IMR-90 (cell line): ENCODE results near the gene GPR135. TPM values are rescaled to one million over a fixed set of nuclear protein-coding genes. Genes with fewer than 3 reads are reported as not detected.

Experiments used
- ATAC-seq: fragments of 200-7000 bp; cut with Tn5 transposase; 2 replicates; pipeline ENCODE4 v1.9.1; 2020; ENCODE audit warnings: low read depth, mild to moderate bottlenecking, moderate library complexity
- BruUV-seq: library from RNA; stranded (reverse); fragments of 400-500 nt; replicated peaks from 2 replicates; lab custom pipeline; 2021; lab: Mats Ljungman, UMichigan
- CTCF ChIA-PET: fragments of 300-600 bp; formaldehyde crosslinking; extraction: SDS; loops from one replicate; lab custom pipeline; 2021; ENCODE audit warnings: antibody characterized with exemption; lab: Yijun Ruan, JAX
- POLR2A ChIA-PET: fragments of 300-600 bp; sonication (Branson Sonifier 250); formaldehyde crosslinking; loops from one replicate; lab custom pipeline; 2022; ENCODE audit warnings: antibody characterized with exemption; ENCODE audit not compliant: unreplicated experiment; lab: Charles Lee
- DNase-seq: peaks from one replicate; pipeline ENCODE4 v3.0.0; 2013
- H2AFZ ChIP-seq: replicated peaks from 2 replicates; pipeline ENCODE3; 2013; ENCODE audit warnings: low read length, mild to moderate bottlenecking; ENCODE audit not compliant: poor library complexity
- H2AK5ac ChIP-seq: 2 replicates; pipeline ENCODE4 v1.6.1; 2013; ENCODE audit warnings: low read depth, low read length, inconsistent platforms
- H2AK9ac ChIP-seq: replicated peaks from 2 replicates; pipeline ENCODE3; 2013; ENCODE audit warnings: mild to moderate bottlenecking, low read depth, low read length, moderate library complexity; ENCODE audit not compliant: poor library complexity
- H2BK120ac ChIP-seq: 2 replicates; pipeline ENCODE4 v1.6.1; 2013; ENCODE audit warnings: low read depth, low read length, inconsistent platforms
- H2BK15ac ChIP-seq: 3 replicates; pipeline ENCODE4 v1.6.1; 2013; ENCODE audit warnings: low read depth, low read length, inconsistent platforms
- H2BK20ac ChIP-seq: 2 replicates; pipeline ENCODE4 v1.6.1; 2013; ENCODE audit warnings: low read depth, mild to moderate bottlenecking, inconsistent platforms, low read length, moderate library complexity
- H2BK5ac ChIP-seq: 2 replicates; pipeline ENCODE4 v1.6.1; 2013; ENCODE audit warnings: mild to moderate bottlenecking, low read depth, low read length, inconsistent platforms; ENCODE audit not compliant: poor library complexity, severe bottlenecking
- H3K14ac ChIP-seq: replicated peaks from 2 replicates; pipeline ENCODE4 v1.6.1; 2013; ENCODE audit warnings: low read depth, low read length, inconsistent platforms
- H3K18ac ChIP-seq: 2 replicates; pipeline ENCODE4 v1.6.1; 2013; ENCODE audit warnings: low read depth, low read length, control low read depth
- H3K23ac ChIP-seq: 2 replicates; pipeline ENCODE4 v1.6.1; 2013; ENCODE audit warnings: low read depth, low read length, inconsistent platforms
- H3K27ac ChIP-seq: 2 replicates; pipeline ENCODE4 v1.5.1; 2013; ENCODE audit warnings: mild to moderate bottlenecking, control low read depth, low read length; ENCODE audit not compliant: insufficient read depth
- H3K27me3 ChIP-seq: 2 replicates; pipeline ENCODE4 v1.6.1; 2013; ENCODE audit warnings: low read length; ENCODE audit not compliant: control insufficient read depth, insufficient read depth
- H3K36me3 ChIP-seq: 2 replicates; pipeline ENCODE4 v1.6.1; 2013; ENCODE audit warnings: low read length, mixed read lengths; ENCODE audit not compliant: control insufficient read depth, insufficient read depth
- H3K4ac ChIP-seq: 2 replicates; pipeline ENCODE4 v1.6.1; 2013; ENCODE audit warnings: low read depth, low read length, inconsistent platforms
- H3K4me1 ChIP-seq: 2 replicates; pipeline ENCODE4 v1.6.1; 2013; ENCODE audit warnings: low read length, mixed read lengths; ENCODE audit not compliant: control insufficient read depth, insufficient read depth
- H3K4me2 ChIP-seq: 2 replicates; pipeline ENCODE4 v1.6.1; 2013; ENCODE audit warnings: low read depth, mild to moderate bottlenecking, control low read depth, low read length, moderate library complexity
- H3K4me3 ChIP-seq: 2 replicates; pipeline ENCODE4 v1.5.1; 2013; ENCODE audit warnings: low read depth, mild to moderate bottlenecking, control low read depth, low read length, moderate library complexity; ENCODE audit not compliant: insufficient read depth
- H3K56ac ChIP-seq: 2 replicates; pipeline ENCODE4 v1.6.1; 2013; ENCODE audit warnings: low read length, inconsistent platforms; ENCODE audit not compliant: insufficient read depth; ENCODE audit errors: extremely low read depth
- H3K79me1 ChIP-seq, 2 experiments: 2 replicates each; pipeline ENCODE4 v1.6.1; 2013; ENCODE audit warnings: low read length in 2 of 2, inconsistent platforms in 1 of 2, low read depth in 1 of 2
- H3K9ac ChIP-seq: 2 replicates; pipeline ENCODE4 v1.6.1; 2013; ENCODE audit warnings: low read depth, low read length, control low read depth
- H3K9me1 ChIP-seq: 2 replicates; pipeline ENCODE4 v1.6.1; 2013; ENCODE audit warnings: low read length, inconsistent platforms; ENCODE audit not compliant: insufficient read depth
- H3K9me3 ChIP-seq: 2 replicates; pipeline ENCODE4 v1.6.1; 2013; ENCODE audit warnings: low read length; ENCODE audit not compliant: control insufficient read depth, insufficient read depth
- H4K20me1 ChIP-seq: 2 replicates; pipeline ENCODE4 v1.6.1; 2013; ENCODE audit warnings: low read length, inconsistent platforms; ENCODE audit not compliant: insufficient read depth
- H4K5ac ChIP-seq: 2 replicates; pipeline ENCODE4 v1.6.1; 2013; ENCODE audit warnings: mild to moderate bottlenecking, low read depth, low read length, control low read depth
- H4K8ac ChIP-seq, 2 experiments: 2 replicates each; pipeline ENCODE4 v1.6.1; 2013; ENCODE audit warnings: low read depth in 2 of 2, low read length in 2 of 2, control low read depth in 1 of 2, inconsistent platforms in 1 of 2
- H4K91ac ChIP-seq: 2 replicates; pipeline ENCODE4 v1.6.1; 2013; ENCODE audit warnings: low read depth, low read length, inconsistent platforms; ENCODE audit not compliant: insufficient read depth
- CEBPB ChIP-seq: IDR thresholded peaks from 2 replicates; pipeline ENCODE4 v1.6.1; 2012; ENCODE audit warnings: low read depth, low read length, improper control_type of control experiment
- CHD1 ChIP-seq: IDR thresholded peaks from 2 replicates; pipeline ENCODE4 v1.6.1; 2012; ENCODE audit warnings: low read depth, low read length, improper control_type of control experiment
- WGBS, 2 experiments: methylation state at CpG; one replicate each; pipeline versions ENCODE4 v1.1.5 to v1.1.7; 2013; ENCODE audit warnings: missing lambda C conversion rate in 2 of 2; ENCODE audit not compliant: insufficient read length in 1 of 2; ENCODE audit errors: extremely low coverage in 2 of 2; 5-methylcytosine and 5-hydroxymethylcytosine counted together
- dilution Hi-C: fragments of 300-500 bp; cut with HindIII; formaldehyde crosslinking; loops from one replicate; pipeline ENCODE4 v1.14.3; 2018; ENCODE audit warnings: low sequenced_read_pairs; ENCODE audit not compliant: unreplicated experiment
- in situ Hi-C: fragments of 300-500 bp; cut with MboI; formaldehyde crosslinking; loops from 3 replicates; pipeline ENCODE4 v1.14.3; 2019; ENCODE audit warnings: low sequenced_read_pairs, inconsistent platforms, mixed read lengths
- intact Hi-C: fragments of 100-400 bp; cut with micrococcal nuclease; formaldehyde crosslinking; loops from 2 replicates; pipeline ENCODE4 v1.10.0; 2022
- polyA plus RNA-seq, 3 experiments: library from polyadenylated mRNA; depleted of rRNA; stranded (reverse); fragments of >200 nt; gene quantifications; 2 replicates each; pipeline ENCODE4 v1.2.3, GENCODE V29; 2012; ENCODE audit warnings: low replicate concordance in 1 of 3
- total RNA-seq: library from RNA; depleted of rRNA; stranded (reverse); fragments of >200 nt; gene quantifications from 2 replicates; pipeline ENCODE4 v1.2.3, GENCODE V29; 2012

The GPR135 gene
- total and polyA plus RNA-seq, 2 of the 4 experiments (the other 2 are of a cell fraction) = 1.3 to 2.4 TPM

GRCh38 chr14:59481871-59482540 lies 16.8 kb upstream of the GPR135 start:
- POLR2A ChIA-PET = no interaction called here
- Histone ChIP-seq H2AK9ac (peak overlapping the region; percentile 7), H3K4me1 (peaks cover 9% of the 10 kb centered on the region), H2AFZ (no peak overlapping the region), H3K18ac (peak overlapping the region; percentile 93), H2BK15ac (peak overlapping the region; percentile 33; the same call in 2 of the 3 replicates), H4K8ac (peak overlapping the region; percentile 22 to 88), H3K4me2 (peak overlapping the region; percentile 87), H3K9me3 (no peaks in the 10 kb centered on the region), H4K20me1 (peaks cover 18% of the 10 kb centered on the region; the same call in 1 of the 2 replicates), H4K91ac (peak overlapping the region; percentile 90), H3K4me3 (peak overlapping the region; percentile 94), H3K79me1 (peaks cover 8 to 58% of the 10 kb centered on the region in 2 experiments), H2BK20ac (peak overlapping the region; percentile 91), H2AK5ac (peak overlapping the region; percentile 50; the same call in 1 of the 2 replicates), H3K9me1 (peaks cover 10% of the 10 kb centered on the region), H3K56ac (peak overlapping the region; percentile 99), H3K27me3 (no peaks in the 10 kb centered on the region), H3K4ac (peak overlapping the region; percentile 97), H3K9ac (peak overlapping the region; percentile 99), H4K5ac (peak overlapping the region; percentile 67), H2BK120ac (peak overlapping the region; percentile 90), H3K27ac (peak overlapping the region; percentile 93), H2BK5ac (peak overlapping the region; percentile 97), H3K14ac (peak overlapping the region; percentile 83), H3K36me3 (peaks cover 11% of the 10 kb centered on the region), H3K23ac (peak overlapping the region; percentile 94)
- in situ Hi-C loops (loop anchor here (25.0 kb wide), 1 partner anchor 605 kb away; the partner anchor contains the start of gene PCNX4), intact Hi-C loops (no loop called here), dilution Hi-C loops (no loop called here)
- no TSS peak for BruUV-seq
- no CpG with 5 or more reads among the region's 2 CpGs for WGBS, 2 experiments
- peak; percentile 60 for DNase-seq
- CTCF ChIA-PET = interaction anchor here (0.6 to 2.6 kb wide), 2 partner anchors 10 to 743 kb away, joined by 3 to 12 read pairs; no protein-coding TSS in a partner anchor
- ATAC-seq = peak; percentile 1; the same call in 1 of the 2 replicates
- TF ChIP-seq CEBPB = peak; percentile 26; the same call in 1 of the 2 replicates
- no peak for TF ChIP-seq CHD1
